ENCODE results near the gene ADGRD2.
"Not testable (repeated sequence)": the region's sequence is repeated elsewhere in the genome, so short reads cannot be mapped to it uniquely, and the experiment has no call there.

Gene ADGRD2

GRCh38 chr9:124450241-124450924 is at the start of gene ADGRD2:
TSS of gene ADGRD2 (plus strand) at chr9:124450451. CDS start at chr9:124451667, 1,216 bp downstream.
- Mint-ChIP-seq H3K27me3 (peaks cover 17% of the 10 kb centered on the region), H3K4me3 (no peak within 1 kb of the TSS), H3K36me3 (no peaks in the 10 kb centered on the region), H3K4me1 (no peaks in the 10 kb centered on the region), H3K9me3 (no peaks in the 10 kb centered on the region), H3K27ac (no peak within 1 kb of the TSS)

GRCh38 chr9:124403246-124403645 is 47.0 kb upstream of the ADGRD2 start:
- no peak overlapping the region for H3K27ac Mint-ChIP-seq
- H3K4me1 Mint-ChIP-seq = peaks cover 51% of the 10 kb centered on the region
- H3K4me3 Mint-ChIP-seq = no peak overlapping the region
- H3K9me3 Mint-ChIP-seq = no peaks in the 10 kb centered on the region
- peaks cover 17% of the 10 kb centered on the region for H3K36me3 Mint-ChIP-seq
- no peaks in the 10 kb centered on the region for H3K27me3 Mint-ChIP-seq

- no peaks in the 10 kb centered on the region for H3K9me3 Mint-ChIP-seq
- peaks cover 65% of the 10 kb centered on the region for H3K4me1 Mint-ChIP-seq
- no peak overlapping the region for H3K4me3 Mint-ChIP-seq
- H3K36me3 Mint-ChIP-seq = peaks cover 36% of the 10 kb centered on the region
- H3K27ac Mint-ChIP-seq = no peak overlapping the region
- no peaks in the 10 kb centered on the region for H3K27me3 Mint-ChIP-seq
Observed at GRCh38 chr9:124409410-124409809, 40.8 kb upstream of the ADGRD2 start.

- Mint-ChIP-seq H3K27me3 (no peaks in the 10 kb centered on the region), H3K4me3 (no peak overlapping the region), H3K36me3 (peaks cover 34% of the 10 kb centered on the region), H3K9me3 (no peaks in the 10 kb centered on the region), H3K4me1 (peaks cover 70% of the 10 kb centered on the region), H3K27ac (no peak overlapping the region)
Observed at GRCh38 chr9:124410321-124410913, 39.8 kb upstream of the ADGRD2 start.

- H3K9me3 Mint-ChIP-seq = no peaks in the 10 kb centered on the region
- H3K4me3 Mint-ChIP-seq = no peak overlapping the region
- peaks cover 29% of the 10 kb centered on the region for H3K36me3 Mint-ChIP-seq
- H3K4me1 Mint-ChIP-seq = peaks cover 70% of the 10 kb centered on the region
- H3K27me3 Mint-ChIP-seq = no peaks in the 10 kb centered on the region
- H3K27ac Mint-ChIP-seq = no peak overlapping the region
Observed at GRCh38 chr9:124411514-124412227, 38.6 kb upstream of the ADGRD2 start.

- H3K27ac Mint-ChIP-seq = no peak overlapping the region
- H3K27me3 Mint-ChIP-seq = no peaks in the 10 kb centered on the region
- H3K4me3 Mint-ChIP-seq = no peak overlapping the region
- peaks cover 29% of the 10 kb centered on the region for H3K36me3 Mint-ChIP-seq
- H3K9me3 Mint-ChIP-seq = no peaks in the 10 kb centered on the region
- H3K4me1 Mint-ChIP-seq = peaks cover 66% of the 10 kb centered on the region
Observed at GRCh38 chr9:124412228-124412575, 38.0 kb upstream of the ADGRD2 start.

GRCh38 chr9:124414612-124415011 is 35.6 kb upstream of the ADGRD2 start:
- H3K4me1 Mint-ChIP-seq = peaks cover 47% of the 10 kb centered on the region
- no peaks in the 10 kb centered on the region for H3K9me3 Mint-ChIP-seq
- H3K27ac Mint-ChIP-seq = peak overlapping the region; percentile 98
- H3K27me3 Mint-ChIP-seq = no peaks in the 10 kb centered on the region
- H3K4me3 Mint-ChIP-seq = peak overlapping the region; percentile 99
- peaks cover 24% of the 10 kb centered on the region for H3K36me3 Mint-ChIP-seq

- Mint-ChIP-seq H3K4me1 (peaks cover 45% of the 10 kb centered on the region), H3K36me3 (peaks cover 24% of the 10 kb centered on the region), H3K9me3 (no peaks in the 10 kb centered on the region), H3K4me3 (peak within 1 kb of the TSS; percentile 99), H3K27ac (peak within 1 kb of the TSS; percentile 98), H3K27me3 (no peaks in the 10 kb centered on the region)
Observed at GRCh38 chr9:124415102-124415851, 35.0 kb upstream of the ADGRD2 start, which contains the start of gene PSMB7. TSS of gene PSMB7 (minus strand) at chr9:124415442. CDS start at chr9:124415425, 17 bp downstream.

- H3K27me3 Mint-ChIP-seq = no peaks in the 10 kb centered on the region
- H3K27ac Mint-ChIP-seq = peak overlapping the region; percentile 98
- peak overlapping the region; percentile 99 for H3K4me3 Mint-ChIP-seq
- H3K36me3 Mint-ChIP-seq = peaks cover 22% of the 10 kb centered on the region
- H3K9me3 Mint-ChIP-seq = no peaks in the 10 kb centered on the region
- peaks cover 41% of the 10 kb centered on the region for H3K4me1 Mint-ChIP-seq
Observed at GRCh38 chr9:124415852-124416484, 34.3 kb upstream of the ADGRD2 start.

- H3K27ac Mint-ChIP-seq = no peak overlapping the region
- H3K27me3 Mint-ChIP-seq = peaks cover 2% of the 10 kb centered on the region
- H3K4me1 Mint-ChIP-seq = peaks cover 8% of the 10 kb centered on the region
- no peaks in the 10 kb centered on the region for H3K9me3 Mint-ChIP-seq
- peaks cover 3% of the 10 kb centered on the region for H3K36me3 Mint-ChIP-seq
- H3K4me3 Mint-ChIP-seq = no peak overlapping the region
Observed at GRCh38 chr9:124419832-124420489, 30.3 kb upstream of the ADGRD2 start.

GRCh38 chr9:124420991-124421543 is 29.2 kb upstream of the ADGRD2 start:
- no peak overlapping the region for H3K27ac Mint-ChIP-seq
- H3K27me3 Mint-ChIP-seq = peaks cover 2% of the 10 kb centered on the region
- H3K36me3 Mint-ChIP-seq = no peaks in the 10 kb centered on the region
- no peak overlapping the region for H3K4me3 Mint-ChIP-seq
- H3K4me1 Mint-ChIP-seq = no peaks in the 10 kb centered on the region
- no peaks in the 10 kb centered on the region for H3K9me3 Mint-ChIP-seq

- no peaks in the 10 kb centered on the region for H3K4me1 Mint-ChIP-seq
- H3K27me3 Mint-ChIP-seq = peaks cover 2% of the 10 kb centered on the region
- H3K36me3 Mint-ChIP-seq = no peaks in the 10 kb centered on the region
- no peak overlapping the region for H3K4me3 Mint-ChIP-seq
- no peak overlapping the region for H3K27ac Mint-ChIP-seq
- no peaks in the 10 kb centered on the region for H3K9me3 Mint-ChIP-seq
Observed at GRCh38 chr9:124423155-124423554, 27.1 kb upstream of the ADGRD2 start.

- H3K4me1 Mint-ChIP-seq = no peaks in the 10 kb centered on the region
- no peaks in the 10 kb centered on the region for H3K9me3 Mint-ChIP-seq
- H3K27ac Mint-ChIP-seq = no peak overlapping the region
- no peak overlapping the region for H3K4me3 Mint-ChIP-seq
- H3K27me3 Mint-ChIP-seq = peaks cover 2% of the 10 kb centered on the region
- H3K36me3 Mint-ChIP-seq = no peaks in the 10 kb centered on the region
Observed at GRCh38 chr9:124423591-124423990, 26.7 kb upstream of the ADGRD2 start.

GRCh38 chr9:124425733-124426132 is 24.5 kb upstream of the ADGRD2 start:
- H3K36me3 Mint-ChIP-seq, H3K27ac Mint-ChIP-seq, H3K27me3 Mint-ChIP-seq, H3K4me3 Mint-ChIP-seq, H3K9me3 Mint-ChIP-seq, H3K4me1 Mint-ChIP-seq: not testable (repeated sequence)

Data from activated naive CD4-positive, alpha-beta T cell treated with anti-CD3 and anti-CD28 coated beads, Interleukin-2, amount 50 U/mL, for 24 hours (primary cell).